HG03103 (cell line): ENCODE data around the gene RBM24.
"Not testable (repeated sequence)": the region's sequence is repeated elsewhere in the genome, so short reads cannot be mapped to it uniquely, and the experiment has no call there.

Experiments
- ATAC-seq: cut with Tn5 transposase; IDR thresholded peaks from one replicate; pipeline ENCODE4 v1.9.1; 2021; ENCODE audit warnings: low read depth; ENCODE audit not compliant: unreplicated experiment

The RBM24 gene

GRCh38 chr6:17289630-17290061 is 8.5 kb downstream of the RBM24 start:
- no peak for ATAC-seq

- no peak for ATAC-seq
These were observed 10.6 kb downstream of the RBM24 start for GRCh38 chr6:17291778-17292177.

DNA sequence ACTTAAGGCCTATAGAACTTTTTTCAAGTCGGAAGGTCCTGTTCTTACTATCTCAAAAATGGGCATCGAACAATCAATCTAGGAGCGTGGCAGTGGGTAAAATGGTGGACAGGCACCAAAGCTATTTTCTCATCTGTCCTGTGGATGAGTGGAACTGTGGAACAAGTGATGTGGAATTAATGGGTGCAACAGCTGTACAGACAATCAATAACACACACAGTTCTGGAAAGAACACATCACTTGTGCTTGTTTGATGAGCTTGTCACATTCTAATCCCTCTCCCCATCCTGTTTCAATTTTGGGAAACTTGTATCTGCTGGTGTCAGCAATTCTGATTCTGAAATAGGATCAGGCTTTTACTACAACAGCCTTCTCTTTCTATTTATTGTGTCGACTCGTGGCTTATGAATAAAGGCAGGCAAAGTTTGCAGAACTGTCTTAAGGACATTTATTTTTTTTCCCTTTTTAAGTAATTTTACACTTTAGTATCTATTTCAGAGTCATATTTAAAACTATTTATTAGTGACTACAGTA is 11.5 kb downstream of the RBM24 start:
- no peak for ATAC-seq

GRCh38 chr6:17293395-17293794 is 12.2 kb downstream of the RBM24 start:
- ATAC-seq = no peak

GRCh38 chr6:17297271-17298080 is 16.3 kb downstream of the RBM24 start:
- no peak for ATAC-seq

- ATAC-seq = no peak
These were observed 17.1 kb downstream of the RBM24 start for GRCh38 chr6:17298257-17298656.

DNA sequence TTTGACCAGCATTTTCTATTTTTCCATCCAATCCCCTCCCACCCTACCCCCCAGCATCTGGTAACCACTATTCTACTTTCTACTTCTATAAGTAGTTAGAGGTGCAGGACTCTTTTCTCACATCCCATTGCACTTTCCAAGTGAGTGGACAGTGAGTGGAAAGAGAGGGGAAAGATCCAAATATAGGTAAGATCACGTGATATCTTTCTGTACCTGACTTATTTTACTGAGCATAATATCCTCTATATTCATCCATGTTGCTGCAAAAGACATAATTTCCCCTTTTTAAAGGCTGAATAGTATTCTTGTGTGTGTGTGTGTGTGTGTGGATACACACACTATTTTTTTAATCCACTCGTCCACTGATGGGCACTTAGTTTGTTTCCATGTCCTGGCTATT is 18.1 kb downstream of the RBM24 start:
- ATAC-seq = no peak

- no peak for ATAC-seq
These were observed 18.6 kb downstream of the RBM24 start for GRCh38 chr6:17299750-17300149.

GRCh38 chr6:17300637-17301036 is 19.5 kb downstream of the RBM24 start:
- ATAC-seq = no peak

GRCh38 chr6:17303444-17303843 is 22.3 kb downstream of the RBM24 start:
- ATAC-seq = no peak

DNA sequence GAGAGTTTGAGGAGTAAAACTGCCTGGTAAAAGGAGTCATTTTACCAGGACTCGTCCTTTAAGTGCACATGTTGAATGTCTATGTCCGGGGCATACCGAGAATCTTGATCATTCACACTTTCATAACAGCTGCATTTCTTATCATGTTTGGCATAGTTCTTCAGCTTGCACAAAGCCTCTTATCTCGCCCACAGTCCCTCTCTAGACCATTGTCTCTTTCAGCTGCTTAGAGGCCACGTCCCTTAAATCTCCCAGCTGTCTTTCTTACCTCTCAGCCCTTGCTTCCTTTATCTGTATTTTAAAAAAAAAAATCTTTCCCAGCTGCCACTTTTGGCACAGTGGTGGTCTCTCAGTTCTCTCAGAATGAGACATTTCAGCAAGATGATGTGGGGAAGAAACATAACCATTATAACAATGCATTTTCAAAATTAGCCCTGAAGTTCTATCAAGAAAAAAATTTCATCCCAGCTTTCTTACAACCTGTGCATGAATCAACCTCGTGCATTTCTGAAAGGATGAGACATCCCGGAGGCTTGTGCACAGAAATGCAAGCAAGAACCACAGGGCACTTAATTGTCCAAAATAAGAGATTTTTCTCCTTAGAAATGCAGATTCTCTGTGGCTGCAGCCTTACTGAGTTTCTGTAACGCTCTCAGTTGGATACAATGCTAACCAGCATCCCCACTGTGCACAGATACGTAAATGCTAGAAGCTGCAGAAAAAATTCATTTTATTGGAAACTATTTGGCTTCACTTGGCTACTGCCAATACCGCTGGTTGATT is 24.2 kb downstream of the RBM24 start:
- ATAC-seq = no peak

- ATAC-seq = no peak
These were observed 30.6 kb downstream of the RBM24 start for GRCh38 chr6:17311595-17312311.

DNA sequence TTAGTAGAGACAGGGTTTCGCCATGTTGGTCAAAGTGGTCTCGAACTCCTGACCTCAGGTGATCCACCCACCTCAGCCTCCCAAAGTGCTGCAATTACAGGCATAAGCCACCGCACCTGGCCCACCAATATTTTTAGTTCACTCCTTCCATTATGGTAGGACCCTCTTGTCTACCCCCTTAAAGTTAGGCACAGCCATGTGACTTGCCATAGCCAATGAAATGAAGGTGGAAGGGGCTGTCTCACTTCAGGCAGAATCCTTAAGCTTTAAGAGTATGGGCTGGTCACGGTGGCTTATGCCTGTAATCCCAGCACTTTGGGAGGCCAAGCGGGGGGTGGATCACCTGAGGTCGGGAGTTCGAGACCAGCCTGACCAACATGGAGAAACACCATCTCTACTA is 32.1 kb downstream of the RBM24 start:
- not testable (repeated sequence) for ATAC-seq

GRCh38 chr6:17313971-17314370 is 32.8 kb downstream of the RBM24 start:
- no peak for ATAC-seq

- ATAC-seq = no peak
These were observed 34.1 kb downstream of the RBM24 start for GRCh38 chr6:17315262-17315661.

GRCh38 chr6:17318435-17319165 is 37.4 kb downstream of the RBM24 start:
- ATAC-seq = no peak

DNA sequence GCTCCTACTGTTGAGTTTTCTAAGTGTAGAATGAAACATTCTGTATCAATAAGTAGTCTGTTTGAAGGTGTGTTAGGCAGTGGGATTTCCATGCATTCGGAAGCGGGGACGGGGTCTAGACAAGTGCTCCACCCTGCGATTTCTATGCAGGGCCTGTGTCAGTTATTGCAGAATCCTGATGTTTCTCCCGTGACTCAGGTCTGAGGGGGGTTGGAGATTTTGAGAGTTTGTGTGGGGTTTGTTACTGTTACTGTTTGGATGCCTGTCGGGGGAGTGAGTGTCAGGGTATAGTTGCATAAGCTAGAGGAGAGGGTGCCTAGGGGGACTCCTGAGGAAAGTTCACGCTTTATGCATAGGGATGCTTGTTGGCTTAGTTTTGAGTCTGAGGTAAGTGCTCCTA is 39.1 kb downstream of the RBM24 start:
- not testable (repeated sequence) for ATAC-seq

- ATAC-seq = no peak
These were observed 50.1 kb downstream of the RBM24 start for GRCh38 chr6:17331238-17331637.

GRCh38 chr6:17334265-17334664 is 53.1 kb downstream of the RBM24 start:
- no peak for ATAC-seq

DNA sequence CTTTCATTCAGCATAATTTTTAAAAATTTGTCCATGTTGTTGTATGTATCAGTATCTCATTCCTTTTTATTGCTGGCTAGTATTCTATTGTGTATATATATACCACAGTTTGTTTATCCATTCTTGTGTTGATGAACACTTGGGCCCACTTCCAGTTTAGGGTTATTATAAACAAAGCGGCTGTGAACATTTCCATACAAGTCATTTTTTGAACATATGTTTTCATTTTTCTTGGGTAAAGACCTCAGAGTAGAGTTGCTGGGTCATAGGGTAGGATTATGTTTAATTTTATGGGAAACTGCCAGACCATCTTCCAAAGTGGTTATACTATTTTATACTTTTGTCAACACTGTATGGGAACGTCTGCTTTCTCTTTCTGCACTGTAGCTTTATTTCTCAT is 55.3 kb downstream of the RBM24 start:
- no peak for ATAC-seq
